Prostate gland (tissue), 2 donors: ENCODE data around the gene MAGEB3.

Experiments used
- POLR2A ChIP-seq: fragments of 450-650 bp; IDR thresholded peaks from one replicate; pipeline ENCODE4 v1.6.1; 2016; ENCODE audit warnings: antibody characterized with exemption, mild to moderate bottlenecking
- TF ChIP-seq, protein P1 (sequence below), 4 experiments: fragments of 200-600 bp in 2 of 4; fragments of 450-650 bp in 2 of 4; sonication (generic) in 2 of 4; IDR thresholded peaks; 1 replicate in 3 of 4; 2 replicates in 1 of 4; pipeline ENCODE4 v1.5.1; 2016 to 2019; ENCODE audit warnings: antibody characterized with exemption in 4 of 4, mild to moderate bottlenecking in 2 of 4, moderate library complexity in 2 of 4

DNA sequence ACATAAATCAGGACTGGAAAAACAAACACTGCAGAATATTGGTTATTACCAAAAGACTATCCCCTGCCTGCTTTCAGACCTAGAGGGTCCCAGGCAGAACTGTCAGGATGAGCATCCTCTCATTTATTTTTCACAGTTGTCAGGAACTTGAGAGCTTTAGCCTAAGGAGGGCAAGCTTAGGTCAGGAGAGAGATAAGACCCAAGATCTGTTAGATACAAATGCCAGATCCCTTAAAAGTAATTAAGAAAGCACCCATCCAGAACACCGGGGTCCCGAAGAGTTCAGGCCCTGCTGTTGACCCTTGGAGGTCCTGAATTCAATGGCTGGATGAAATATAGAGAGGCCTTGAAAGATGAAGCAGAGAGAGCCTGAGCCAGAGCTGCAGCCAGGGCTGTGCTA lies 5.9 kb upstream of the MAGEB3 start:
- TF ChIP-seq, protein P1, sequence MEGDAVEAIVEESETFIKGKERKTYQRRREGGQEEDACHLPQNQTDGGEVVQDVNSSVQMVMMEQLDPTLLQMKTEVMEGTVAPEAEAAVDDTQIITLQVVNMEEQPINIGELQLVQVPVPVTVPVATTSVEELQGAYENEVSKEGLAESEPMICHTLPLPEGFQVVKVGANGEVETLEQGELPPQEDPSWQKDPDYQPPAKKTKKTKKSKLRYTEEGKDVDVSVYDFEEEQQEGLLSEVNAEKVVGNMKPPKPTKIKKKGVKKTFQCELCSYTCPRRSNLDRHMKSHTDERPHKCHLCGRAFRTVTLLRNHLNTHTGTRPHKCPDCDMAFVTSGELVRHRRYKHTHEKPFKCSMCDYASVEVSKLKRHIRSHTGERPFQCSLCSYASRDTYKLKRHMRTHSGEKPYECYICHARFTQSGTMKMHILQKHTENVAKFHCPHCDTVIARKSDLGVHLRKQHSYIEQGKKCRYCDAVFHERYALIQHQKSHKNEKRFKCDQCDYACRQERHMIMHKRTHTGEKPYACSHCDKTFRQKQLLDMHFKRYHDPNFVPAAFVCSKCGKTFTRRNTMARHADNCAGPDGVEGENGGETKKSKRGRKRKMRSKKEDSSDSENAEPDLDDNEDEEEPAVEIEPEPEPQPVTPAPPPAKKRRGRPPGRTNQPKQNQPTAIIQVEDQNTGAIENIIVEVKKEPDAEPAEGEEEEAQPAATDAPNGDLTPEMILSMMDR (IDR thresholded peaks at IDR 0.05): no peak
- no peak for TF ChIP-seq POLR2A
